ENCODE results near the gene AGAP1.

AGAP1 gene

DNA sequence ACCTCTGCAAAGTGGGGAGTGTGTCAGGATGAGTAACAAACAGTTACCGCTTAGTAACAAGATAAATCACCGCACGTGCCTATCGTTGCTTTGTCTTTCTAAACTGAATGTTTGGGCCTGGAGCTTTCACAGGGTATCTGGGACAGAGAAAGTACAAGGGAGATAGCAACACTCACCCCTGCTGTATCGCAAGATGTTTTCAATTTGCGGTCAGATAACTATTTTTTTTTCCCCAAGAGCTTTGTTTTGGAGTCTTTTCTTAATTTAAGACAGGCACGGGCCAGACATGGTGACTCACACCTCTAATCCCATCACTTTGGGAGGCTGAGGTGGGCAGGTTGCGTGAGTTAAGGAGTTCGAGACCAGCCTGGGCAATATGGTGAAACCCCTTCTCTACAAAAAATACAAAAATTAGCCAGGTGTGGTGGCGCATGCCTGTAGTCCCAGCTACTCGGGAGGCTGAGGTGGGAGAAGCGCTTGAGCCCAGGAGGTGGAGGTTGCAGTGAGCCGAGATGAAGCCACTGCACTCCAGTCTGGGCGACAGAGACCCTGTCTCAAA is 527.7 kb downstream of the AGAP1 start:
- H3K4me3 ChIP-seq, result no peak overlapping the region
- DNase-seq (ENCODE audit: low spot score), result no peak
- H3K27ac ChIP-seq, result no peak overlapping the region
- TF ChIP-seq CTCF (IDR thresholded peaks at IDR 0.05), result no peak

DNA sequence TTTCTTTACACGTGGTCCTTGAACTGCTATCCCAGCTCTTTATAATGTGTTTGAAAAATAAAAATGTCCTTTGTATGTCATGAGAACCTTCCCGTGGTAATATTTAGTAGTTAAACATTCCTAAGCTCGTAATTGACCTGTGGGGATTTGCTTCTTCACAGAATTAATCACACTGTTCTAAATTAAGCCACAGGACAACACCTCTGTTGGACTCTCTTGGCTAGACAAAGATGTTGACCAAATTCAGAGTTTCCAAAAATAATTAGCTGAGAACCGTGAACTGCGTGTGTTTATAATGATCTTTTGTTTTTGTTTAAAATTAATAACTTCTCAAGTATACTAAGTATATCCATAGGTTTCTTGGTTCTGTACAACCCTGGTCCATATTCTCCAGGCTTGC is 528.3 kb downstream of the AGAP1 start:
- no peak overlapping the region for H3K27ac ChIP-seq
- DNase-seq (ENCODE audit: low spot score), result no peak
- TF ChIP-seq CTCF (IDR thresholded peaks at IDR 0.05), result no peak

DNA sequence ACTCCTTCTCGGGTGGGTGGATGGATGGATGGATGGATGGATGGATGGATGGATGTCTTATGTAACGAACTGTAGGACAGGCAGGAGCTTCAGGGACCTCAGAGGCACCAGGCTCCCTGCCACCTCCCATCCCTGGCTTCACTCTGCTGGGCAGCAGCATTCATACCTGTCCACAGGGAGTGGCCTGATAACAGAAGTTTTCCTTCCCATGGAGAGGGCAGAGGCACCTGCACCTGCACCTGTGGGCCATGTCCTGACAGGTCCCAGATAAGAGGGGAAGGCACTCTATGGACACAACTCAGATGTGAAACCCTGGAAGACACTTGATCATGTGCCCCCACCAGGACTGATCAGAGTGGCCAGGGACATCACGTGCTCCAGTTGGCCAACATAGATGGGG is 532.0 kb downstream of the AGAP1 start:
- H3K27ac ChIP-seq, result no peak overlapping the region

More for the DNA sequence above, 528.3 kb downstream of the AGAP1 start:
- no peak overlapping the region for H3K4me3 ChIP-seq

GRCh38 chr2:236026841-236027240 is 533.0 kb downstream of the AGAP1 start:
- Histone ChIP-seq H3K27ac (no peak overlapping the region), H3K4me3 (no peak overlapping the region)
- TF ChIP-seq CTCF (IDR thresholded peaks at IDR 0.05), result no peak
- no peak for DNase-seq (ENCODE audit: low spot score)

More for the DNA sequence above, 532.0 kb downstream of the AGAP1 start:
- H3K4me3 ChIP-seq, result no peak overlapping the region
- DNase-seq (ENCODE audit: low spot score), result no peak
- no peak for TF ChIP-seq CTCF (IDR thresholded peaks at IDR 0.05)

GRCh38 chr2:236028066-236028465 is 534.2 kb downstream of the AGAP1 start:
- TF ChIP-seq CTCF (IDR thresholded peaks at IDR 0.05), result no peak
- DNase-seq (ENCODE audit: low spot score), result no peak

DNA sequence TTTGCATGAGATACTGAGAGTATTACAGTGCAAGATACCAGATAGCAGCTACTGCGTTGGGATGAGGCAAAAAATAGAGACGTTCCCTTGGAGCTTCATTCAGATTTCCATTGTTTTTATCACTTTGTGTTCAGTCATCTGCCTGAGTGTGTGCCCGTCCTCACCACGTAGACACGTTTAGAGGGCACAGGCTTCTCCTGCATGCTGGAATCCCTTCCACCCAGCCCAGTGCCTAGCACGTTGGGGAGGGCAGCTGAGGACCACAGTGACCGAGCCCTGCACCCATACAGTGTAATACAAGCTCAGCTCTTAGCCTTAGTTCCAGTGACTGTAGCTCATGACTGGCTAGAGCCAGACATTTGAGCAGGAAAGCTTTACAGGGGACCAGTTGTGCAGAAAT is 539.6 kb downstream of the AGAP1 start:
- H3K27ac ChIP-seq, result no peak overlapping the region
- TF ChIP-seq CTCF (IDR thresholded peaks at IDR 0.05), result no peak
- no peak for DNase-seq (ENCODE audit: low spot score)
- H3K4me3 ChIP-seq, result no peak overlapping the region

More at GRCh38 chr2:236028066-236028465, 534.2 kb downstream of the AGAP1 start:
- Histone ChIP-seq H3K27ac (no peak overlapping the region), H3K4me3 (no peak overlapping the region)

- H3K27ac ChIP-seq, result no peak overlapping the region
- DNase-seq (ENCODE audit: low spot score), result no peak
- no peak overlapping the region for H3K4me3 ChIP-seq
- TF ChIP-seq CTCF (IDR thresholded peaks at IDR 0.05), result no peak
Measured at GRCh38 chr2:236034974-236035373, 541.1 kb downstream of the AGAP1 start.
